SK-N-SH treated with all-trans-retinoic acid at 6 μM for 48 hours (cell line): ENCODE results near the gene SPECC1.

Experiments
- ATAC-seq: fragments of 200-7000 bp; cut with Tn5 transposase; 3 replicates; pipeline ENCODE4 v1.9.1; 2020; ENCODE audit warnings: mild to moderate bottlenecking, moderate library complexity
- ARNTL ChIP-seq: fragments of 450-650 bp; formaldehyde crosslinking; IDR thresholded peaks from 2 replicates; pipeline ENCODE4 v1.5.0; 2020; ENCODE audit warnings: low read depth, mild to moderate bottlenecking, moderate library complexity, borderline replicate concordance
- BACH2 ChIP-seq: fragments of 250-450 bp; sonication (Bioruptor Pico); IDR thresholded peaks from 2 replicates; pipeline ENCODE4 v1.9.0; 2021; ENCODE audit warnings: mild to moderate bottlenecking, borderline replicate concordance
- CSDC2 ChIP-seq: fragments of 250-450 bp; sonication (Bioruptor Pico); IDR thresholded peaks from 2 replicates; pipeline ENCODE4 v1.5.0; 2020; ENCODE audit warnings: mild to moderate bottlenecking, moderate library complexity
- CSRNP3 ChIP-seq: fragments of 250-450 bp; sonication (Bioruptor Pico); IDR thresholded peaks from 2 replicates; pipeline ENCODE4 v1.5.1; 2021; ENCODE audit warnings: mild to moderate bottlenecking, moderate library complexity
- ESRRG ChIP-seq: fragments of 250-450 bp; sonication (Bioruptor Pico); IDR thresholded peaks from 2 replicates; pipeline ENCODE4 v1.6.1; 2021; ENCODE audit warnings: mild to moderate bottlenecking
- GLIS3 ChIP-seq: fragments of 250-450 bp; sonication (Bioruptor Pico); IDR thresholded peaks from 2 replicates; pipeline ENCODE4 v1.5.0; 2020; ENCODE audit warnings: mild to moderate bottlenecking, moderate library complexity
- ISL1 ChIP-seq: fragments of 250-450 bp; sonication (Bioruptor Pico); IDR thresholded peaks from 2 replicates; pipeline ENCODE4 v2.1.2; 2022; ENCODE audit warnings: mild to moderate bottlenecking, moderate library complexity
- OSR1 ChIP-seq: fragments of 250-450 bp; sonication (Bioruptor Pico); IDR thresholded peaks from 2 replicates; pipeline ENCODE4 v1.8.0; 2022; ENCODE audit warnings: moderate library complexity, mild to moderate bottlenecking, inconsistent platforms
- PPARA ChIP-seq: fragments of 250-450 bp; sonication (Bioruptor Pico); IDR thresholded peaks from 2 replicates; pipeline ENCODE4 v1.5.0; 2020; ENCODE audit warnings: mild to moderate bottlenecking, borderline replicate concordance
- SNAI2 ChIP-seq: fragments of 250-450 bp; sonication (Bioruptor Pico); IDR thresholded peaks from 2 replicates; pipeline ENCODE4 v1.5.0; 2020; ENCODE audit warnings: mild to moderate bottlenecking, moderate library complexity
- TCF4 ChIP-seq: fragments of 250-450 bp; sonication (Bioruptor Pico); IDR thresholded peaks from 2 replicates; pipeline ENCODE4 v1.8.0; 2021; ENCODE audit warnings: mild to moderate bottlenecking, moderate library complexity, borderline replicate concordance
- TOX ChIP-seq: fragments of 250-450 bp; sonication (Bioruptor Pico); IDR thresholded peaks from 2 replicates; pipeline ENCODE4 v1.8.0; 2021; ENCODE audit warnings: mild to moderate bottlenecking, moderate library complexity, borderline replicate concordance
- ZC3H10 ChIP-seq: fragments of 250-450 bp; sonication (Bioruptor Pico); IDR thresholded peaks from 2 replicates; pipeline ENCODE4 v1.5.1; 2021; ENCODE audit warnings: mild to moderate bottlenecking, moderate library complexity
- ZFP3 ChIP-seq: fragments of 250-450 bp; sonication (Bioruptor Pico); IDR thresholded peaks from 2 replicates; pipeline ENCODE4 v1.5.0; 2020; ENCODE audit warnings: mild to moderate bottlenecking, moderate library complexity
- ZFP30 ChIP-seq: fragments of 450-650 bp; formaldehyde crosslinking; IDR thresholded peaks from 2 replicates; pipeline ENCODE4 v1.5.0; 2022; ENCODE audit warnings: mild to moderate bottlenecking, moderate library complexity
- ZNF70 ChIP-seq: fragments of 450-650 bp; formaldehyde crosslinking; IDR thresholded peaks from 2 replicates; pipeline ENCODE4 v1.5.0; 2020; ENCODE audit warnings: mild to moderate bottlenecking, moderate library complexity
- TF ChIP-seq, protein P1 (sequence below): fragments of 250-450 bp; sonication (Bioruptor Pico); IDR thresholded peaks from 2 replicates; pipeline ENCODE4 v1.8.0; 2021; ENCODE audit warnings: low read depth, mild to moderate bottlenecking, moderate library complexity, borderline replicate concordance
- TF ChIP-seq, protein P2 (sequence below): fragments of 250-450 bp; sonication (Bioruptor Pico); IDR thresholded peaks from 2 replicates; pipeline ENCODE4 v1.8.0; 2020; ENCODE audit warnings: mild to moderate bottlenecking, moderate library complexity, borderline replicate concordance
- TF ChIP-seq, protein P3 (sequence below): fragments of 250-450 bp; sonication (Bioruptor Pico); IDR thresholded peaks from 2 replicates; pipeline ENCODE4 v1.5.1; 2020; ENCODE audit warnings: low read depth, mild to moderate bottlenecking, moderate library complexity

The SPECC1 gene

GRCh38 chr17:20091174-20092029 lies 82.2 kb downstream of the SPECC1 start:
- no peak for ATAC-seq
- TF ChIP-seq ZFP30 (CRISPR knock-in tag) = no peak
- no peak for TF ChIP-seq OSR1 (CRISPR knock-in tag)
- TF ChIP-seq ZC3H10 = no peak
- TF ChIP-seq, protein P1, sequence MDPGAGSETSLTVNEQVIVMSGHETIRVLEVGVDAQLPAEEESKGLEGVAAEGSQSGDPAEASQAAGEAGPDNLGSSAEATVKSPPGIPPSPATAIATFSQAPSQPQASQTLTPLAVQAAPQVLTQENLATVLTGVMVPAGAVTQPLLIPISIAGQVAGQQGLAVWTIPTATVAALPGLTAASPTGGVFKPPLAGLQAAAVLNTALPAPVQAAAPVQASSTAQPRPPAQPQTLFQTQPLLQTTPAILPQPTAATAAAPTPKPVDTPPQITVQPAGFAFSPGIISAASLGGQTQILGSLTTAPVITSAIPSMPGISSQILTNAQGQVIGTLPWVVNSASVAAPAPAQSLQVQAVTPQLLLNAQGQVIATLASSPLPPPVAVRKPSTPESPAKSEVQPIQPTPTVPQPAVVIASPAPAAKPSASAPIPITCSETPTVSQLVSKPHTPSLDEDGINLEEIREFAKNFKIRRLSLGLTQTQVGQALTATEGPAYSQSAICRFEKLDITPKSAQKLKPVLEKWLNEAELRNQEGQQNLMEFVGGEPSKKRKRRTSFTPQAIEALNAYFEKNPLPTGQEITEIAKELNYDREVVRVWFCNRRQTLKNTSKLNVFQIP (CRISPR knock-in tag) = no peak
- TF ChIP-seq BACH2 (CRISPR knock-in tag) = no peak
- no peak for TF ChIP-seq CSDC2 (CRISPR knock-in tag)
- TF ChIP-seq TOX (CRISPR knock-in tag) = no peak
- no peak for TF ChIP-seq ESRRG
- TF ChIP-seq, protein P2, sequence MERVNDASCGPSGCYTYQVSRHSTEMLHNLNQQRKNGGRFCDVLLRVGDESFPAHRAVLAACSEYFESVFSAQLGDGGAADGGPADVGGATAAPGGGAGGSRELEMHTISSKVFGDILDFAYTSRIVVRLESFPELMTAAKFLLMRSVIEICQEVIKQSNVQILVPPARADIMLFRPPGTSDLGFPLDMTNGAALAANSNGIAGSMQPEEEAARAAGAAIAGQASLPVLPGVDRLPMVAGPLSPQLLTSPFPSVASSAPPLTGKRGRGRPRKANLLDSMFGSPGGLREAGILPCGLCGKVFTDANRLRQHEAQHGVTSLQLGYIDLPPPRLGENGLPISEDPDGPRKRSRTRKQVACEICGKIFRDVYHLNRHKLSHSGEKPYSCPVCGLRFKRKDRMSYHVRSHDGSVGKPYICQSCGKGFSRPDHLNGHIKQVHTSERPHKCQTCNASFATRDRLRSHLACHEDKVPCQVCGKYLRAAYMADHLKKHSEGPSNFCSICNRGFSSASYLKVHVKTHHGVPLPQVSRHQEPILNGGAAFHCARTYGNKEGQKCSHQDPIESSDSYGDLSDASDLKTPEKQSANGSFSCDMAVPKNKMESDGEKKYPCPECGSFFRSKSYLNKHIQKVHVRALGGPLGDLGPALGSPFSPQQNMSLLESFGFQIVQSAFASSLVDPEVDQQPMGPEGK (CRISPR knock-in tag) = no peak
- TF ChIP-seq PPARA (CRISPR knock-in tag) = no peak
- TF ChIP-seq GLIS3 (CRISPR knock-in tag) = no peak
- no peak for TF ChIP-seq CSRNP3
- no peak for TF ChIP-seq ISL1 (CRISPR knock-in tag)
- no peak for TF ChIP-seq ARNTL (CRISPR knock-in tag)
- no peak for TF ChIP-seq ZNF70
- TF ChIP-seq SNAI2 (CRISPR knock-in tag) = no peak
- no peak for TF ChIP-seq TCF4 (CRISPR knock-in tag)
- TF ChIP-seq, protein P3, sequence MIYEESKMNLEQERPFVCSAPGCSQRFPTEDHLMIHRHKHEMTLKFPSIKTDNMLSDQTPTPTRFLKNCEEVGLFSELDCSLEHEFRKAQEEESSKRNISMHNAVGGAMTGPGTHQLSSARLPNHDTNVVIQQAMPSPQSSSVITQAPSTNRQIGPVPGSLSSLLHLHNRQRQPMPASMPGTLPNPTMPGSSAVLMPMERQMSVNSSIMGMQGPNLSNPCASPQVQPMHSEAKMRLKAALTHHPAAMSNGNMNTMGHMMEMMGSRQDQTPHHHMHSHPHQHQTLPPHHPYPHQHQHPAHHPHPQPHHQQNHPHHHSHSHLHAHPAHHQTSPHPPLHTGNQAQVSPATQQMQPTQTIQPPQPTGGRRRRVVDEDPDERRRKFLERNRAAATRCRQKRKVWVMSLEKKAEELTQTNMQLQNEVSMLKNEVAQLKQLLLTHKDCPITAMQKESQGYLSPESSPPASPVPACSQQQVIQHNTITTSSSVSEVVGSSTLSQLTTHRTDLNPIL (CRISPR knock-in tag) = no peak

- no peak for ATAC-seq
- TF ChIP-seq, protein P2 (CRISPR knock-in tag) = no peak
These were observed 83.2 kb downstream of the SPECC1 start for GRCh38 chr17:20092261-20092867.

DNA sequence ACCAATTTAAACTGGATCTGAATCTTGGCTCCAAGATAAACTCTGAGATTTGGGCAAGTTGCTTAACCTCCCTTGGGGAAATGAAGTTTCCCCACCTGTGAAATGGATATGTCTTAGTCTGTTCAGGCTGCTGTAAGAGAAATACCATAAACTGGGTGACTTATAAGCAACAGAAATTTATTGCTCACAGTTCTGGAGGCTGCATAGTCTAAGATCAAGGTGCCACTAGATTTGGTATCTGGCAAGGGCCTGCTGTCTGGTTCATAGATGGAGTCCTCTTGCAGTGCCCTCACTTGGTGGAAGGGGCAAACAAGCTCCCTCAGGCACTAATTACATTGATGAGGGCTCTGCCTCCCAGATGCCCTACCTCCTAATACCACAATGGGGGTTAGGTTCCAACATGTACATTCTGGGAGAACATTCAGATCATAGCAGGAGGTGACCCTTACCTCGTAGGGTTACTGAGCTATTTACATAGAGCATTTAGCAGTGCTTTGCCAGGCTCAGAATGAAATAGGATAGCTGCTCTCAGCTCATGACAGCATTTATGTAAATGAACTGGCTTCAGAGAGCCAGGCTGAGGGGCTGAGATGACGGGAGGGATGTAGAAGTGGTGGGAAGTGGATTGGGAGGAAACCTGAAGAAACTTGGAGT lies 83.9 kb downstream of the SPECC1 start:
- no peak for ATAC-seq
- TF ChIP-seq BACH2 (CRISPR knock-in tag) (no peak), PPARA (CRISPR knock-in tag) (no peak), ESRRG (no peak), ZC3H10 (no peak), TOX (CRISPR knock-in tag) (no peak), TCF4 (CRISPR knock-in tag) (no peak), ZFP3 (CRISPR knock-in tag) (no peak), CSDC2 (CRISPR knock-in tag) (no peak), SNAI2 (CRISPR knock-in tag) (no peak)
- TF ChIP-seq, protein P2 (CRISPR knock-in tag) = no peak
